ENCODE data around the gene RPL21.

RPL21 gene

GRCh38 chr13:27258637-27259386 lies 7.5 kb downstream of the RPL21 start:
- DNase-seq, result no peak

DNA sequence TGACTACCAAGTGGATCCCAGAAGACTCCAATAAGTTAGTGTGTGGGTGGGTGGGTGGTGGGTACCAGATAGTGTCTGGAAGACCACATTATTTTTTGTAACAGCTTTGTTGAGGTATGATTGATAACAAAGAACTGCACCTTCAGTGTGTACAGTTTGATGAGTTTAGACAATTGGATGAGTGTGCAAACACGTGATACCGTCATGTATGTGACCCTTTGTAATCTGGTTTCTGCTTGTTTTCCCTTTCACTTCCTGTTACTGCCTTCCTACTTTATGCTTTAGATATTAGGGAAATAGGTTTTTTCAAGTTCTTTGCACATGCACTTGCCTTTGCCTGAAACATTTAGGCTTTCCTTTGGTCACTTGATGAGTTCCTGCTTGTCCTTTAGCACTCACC lies 8.5 kb downstream of the RPL21 start:
- peak; percentile 27 for DNase-seq

GRCh38 chr13:27261396-27261795 lies 10.0 kb downstream of the RPL21 start:
- no peak for DNase-seq

GRCh38 chr13:27263438-27263837 lies 12.1 kb downstream of the RPL21 start:
- DNase-seq, result no peak

DNA sequence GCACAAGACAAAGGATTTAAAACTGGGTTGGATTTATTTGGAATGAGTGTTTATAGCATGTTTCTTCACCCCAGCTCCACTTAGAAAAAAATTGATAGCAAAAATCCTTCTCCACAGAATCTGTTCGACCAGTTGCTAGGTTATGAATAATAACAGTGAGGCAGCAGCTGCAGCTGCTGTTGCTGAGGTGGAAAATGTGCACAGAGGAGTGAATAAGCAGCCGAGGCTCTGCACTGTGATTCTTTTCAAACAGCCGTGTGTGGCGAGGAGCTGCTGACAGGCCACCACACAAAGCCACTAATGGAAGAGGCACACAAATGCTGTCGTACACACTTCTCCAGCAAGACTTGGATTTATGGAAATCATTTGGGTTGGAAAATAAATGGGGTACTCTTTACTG lies 12.8 kb downstream of the RPL21 start:
- DNase-seq, result no peak

GRCh38 chr13:27264648-27265047 lies 13.3 kb downstream of the RPL21 start:
- no peak for DNase-seq

DNA sequence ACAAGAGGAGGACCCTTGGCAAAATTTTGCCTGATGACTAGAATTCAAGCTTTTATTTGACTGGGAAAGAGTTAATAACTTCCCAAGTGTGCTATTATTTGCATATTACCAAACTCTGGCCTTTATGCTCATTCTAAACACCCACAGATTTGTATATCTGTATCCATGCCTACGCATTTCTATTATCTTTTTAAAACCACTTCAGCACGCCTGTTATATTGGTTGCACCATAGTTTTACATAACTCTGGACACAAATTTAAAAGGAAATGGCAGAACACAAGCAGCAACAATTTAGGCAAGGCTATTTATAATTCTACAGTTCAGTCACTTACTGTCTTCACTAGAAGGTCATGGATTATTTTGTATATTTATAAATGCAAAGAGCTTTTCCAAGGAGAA lies 15.6 kb downstream of the RPL21 start:
- DNase-seq, result no peak

DNA sequence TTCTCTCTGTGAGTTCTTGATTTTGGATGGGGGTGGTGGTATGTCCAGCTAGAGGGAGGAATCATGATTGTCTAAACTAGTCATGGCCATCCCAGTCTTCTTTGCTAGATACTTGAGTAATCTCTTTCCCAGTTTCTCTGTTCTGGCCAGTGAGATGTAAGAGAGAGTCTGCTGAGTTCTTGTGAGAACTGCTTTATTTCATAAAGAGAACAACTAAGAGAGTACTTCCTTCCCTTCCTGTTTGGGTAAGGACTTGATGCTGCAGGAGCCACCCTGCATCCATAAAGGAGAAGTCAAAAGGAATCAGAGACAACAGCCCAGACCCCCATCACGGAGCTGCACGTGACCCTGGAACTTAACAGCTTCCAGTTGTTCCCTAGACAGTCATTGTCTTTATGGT lies 16.2 kb downstream of the RPL21 start:
- DNase-seq, result no peak

DNA sequence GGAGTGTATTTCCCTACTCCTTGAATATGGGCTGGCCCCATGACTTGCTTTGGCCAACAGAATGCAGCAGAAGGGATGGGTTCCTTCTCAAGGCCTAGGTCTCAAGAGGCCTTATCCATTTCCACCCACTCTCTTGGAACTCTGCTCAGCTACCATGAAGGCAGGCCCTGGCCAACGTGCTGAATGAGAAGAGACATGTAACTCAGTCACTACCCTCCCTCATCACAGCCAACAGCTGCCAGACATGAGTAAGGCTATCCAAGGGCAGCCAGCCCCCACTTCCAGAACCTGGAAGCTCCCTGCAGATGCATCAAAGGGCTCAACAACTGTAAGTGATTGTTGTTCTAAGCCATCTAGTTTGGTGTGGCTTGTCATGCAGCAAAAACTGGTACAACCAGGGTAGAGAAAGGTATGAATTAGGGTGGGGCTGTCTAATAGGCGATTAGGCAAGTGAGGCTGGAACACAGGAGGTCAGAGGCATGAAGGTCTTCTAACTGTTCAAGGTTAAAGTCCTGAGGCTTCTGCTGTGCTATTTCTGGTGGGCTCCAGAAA lies 17.8 kb downstream of the RPL21 start:
- no peak for DNase-seq

GRCh38 chr13:27270594-27271520 lies 19.5 kb downstream of the RPL21 start, which contains the start of gene RASL11A:
Gene RASL11A, plus strand, starts transcription at chr13:27270830. Its CDS starts 115 bp downstream, at chr13:27270945.
- DNase-seq, result peak; percentile 76

DNA sequence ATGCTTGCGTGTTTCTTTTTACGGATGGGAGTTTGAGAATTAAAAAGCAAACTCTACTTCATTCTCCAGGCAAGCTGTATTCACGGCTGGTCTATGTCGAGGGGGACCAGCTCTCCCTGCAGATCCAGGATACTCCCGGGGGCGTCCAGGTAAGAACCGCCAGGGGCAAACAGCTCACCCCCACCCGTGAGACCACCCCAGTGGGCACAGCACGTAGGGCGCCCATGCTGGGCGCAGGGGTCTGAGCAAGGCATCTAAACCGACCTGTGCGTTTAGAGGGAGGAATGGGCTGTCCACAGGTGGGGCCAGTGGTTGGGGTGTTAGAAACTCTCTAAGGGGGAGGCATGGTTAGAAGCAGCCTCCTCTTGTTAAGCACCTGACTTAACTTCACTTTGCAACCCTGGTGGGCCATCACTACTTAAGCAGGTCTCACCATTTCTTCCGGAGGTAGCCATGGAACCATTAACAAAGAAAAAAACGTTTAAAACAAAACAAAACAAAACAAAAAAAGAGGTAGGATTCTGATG lies 20.3 kb downstream of the RPL21 start:
- DNase-seq, result no peak

DNA sequence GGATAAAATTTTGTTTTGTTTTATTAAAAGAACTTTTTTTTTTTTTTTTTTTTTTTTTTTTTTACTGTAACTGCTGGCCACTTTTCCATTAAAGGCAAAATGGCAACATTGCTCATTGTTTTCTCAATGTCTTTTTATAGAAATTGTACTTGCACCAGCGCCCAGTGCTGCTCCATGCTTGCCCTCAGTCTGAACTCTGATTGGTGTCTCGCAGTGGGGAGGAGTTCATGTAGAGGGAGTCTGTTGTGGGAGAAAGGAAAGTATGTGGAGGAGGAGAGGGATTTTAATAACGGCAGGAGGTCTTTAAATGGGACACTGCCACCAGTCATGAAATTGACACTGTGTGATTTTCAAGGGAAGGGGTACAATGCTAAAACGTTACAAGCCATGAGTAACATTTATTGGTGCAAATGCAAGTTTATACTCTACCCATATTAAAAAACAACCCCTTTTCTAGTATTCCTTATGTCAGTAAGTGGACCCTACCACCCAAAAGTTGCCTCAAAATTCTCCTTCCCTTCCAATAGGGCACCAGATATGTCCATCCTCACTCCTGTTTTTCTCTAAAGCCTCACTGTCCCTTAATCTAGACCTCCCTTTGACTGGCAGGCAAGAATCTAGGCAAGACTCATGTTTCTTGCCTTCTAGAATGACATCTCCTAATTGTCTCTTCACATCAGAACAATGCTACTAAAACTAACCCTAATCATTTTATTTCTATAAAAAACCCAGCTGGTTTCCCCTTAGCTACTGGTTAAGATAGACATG lies 22.5 kb downstream of the RPL21 start:
- DNase-seq, result no peak

GRCh38 chr13:27274631-27275030 lies 23.3 kb downstream of the RPL21 start:
- no peak for DNase-seq

DNA sequence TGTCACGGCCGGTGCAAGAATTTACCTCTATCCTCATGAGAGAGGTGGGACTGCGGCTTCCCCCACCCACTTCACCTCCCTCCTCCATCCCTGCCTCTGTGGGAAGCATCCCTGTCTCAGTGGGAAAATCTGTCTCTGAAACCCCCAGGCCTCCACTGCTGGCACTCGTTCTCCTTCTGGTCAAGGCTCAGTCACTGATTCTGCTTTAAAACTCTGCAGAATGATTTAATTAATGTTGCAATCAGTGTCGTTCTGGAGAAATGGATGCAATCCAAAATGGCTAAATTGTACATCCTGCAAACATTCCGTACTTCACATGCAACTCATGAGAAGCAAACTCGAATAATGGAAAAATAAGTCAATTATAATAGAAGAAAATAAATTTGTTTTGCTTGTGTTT lies 24.8 kb downstream of the RPL21 start:
- no peak for DNase-seq

DNA sequence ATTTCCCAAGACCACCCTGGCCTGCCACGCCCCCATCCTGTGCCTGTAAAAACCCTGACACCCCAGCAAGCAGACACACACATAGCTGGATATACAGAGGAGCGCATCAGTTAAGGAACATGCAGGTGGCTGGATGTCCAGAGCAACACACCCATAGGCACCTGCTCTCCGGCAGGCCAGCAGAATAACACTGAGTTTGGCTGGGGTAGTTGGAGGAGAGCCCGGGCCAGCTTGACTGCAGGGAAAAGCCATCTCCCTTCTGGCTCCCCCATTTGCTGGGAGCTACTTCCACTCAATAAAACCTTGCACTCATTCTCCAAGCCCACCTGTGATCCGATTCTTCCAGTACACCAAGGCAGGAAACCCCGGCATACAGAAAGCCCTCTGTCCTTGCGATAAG lies 28.1 kb downstream of the RPL21 start:
- no peak for DNase-seq

GRCh38 chr13:27280009-27280656 lies 28.8 kb downstream of the RPL21 start:
- DNase-seq, result no peak

- DNase-seq, result no peak
These were observed 29.5 kb downstream of the RPL21 start for GRCh38 chr13:27280841-27281240.

- DNase-seq, result no peak
These were observed 30.1 kb downstream of the RPL21 start for GRCh38 chr13:27281420-27281819.

GRCh38 chr13:27283906-27284493 lies 32.6 kb downstream of the RPL21 start:
- peak; percentile 38 for DNase-seq

DNA sequence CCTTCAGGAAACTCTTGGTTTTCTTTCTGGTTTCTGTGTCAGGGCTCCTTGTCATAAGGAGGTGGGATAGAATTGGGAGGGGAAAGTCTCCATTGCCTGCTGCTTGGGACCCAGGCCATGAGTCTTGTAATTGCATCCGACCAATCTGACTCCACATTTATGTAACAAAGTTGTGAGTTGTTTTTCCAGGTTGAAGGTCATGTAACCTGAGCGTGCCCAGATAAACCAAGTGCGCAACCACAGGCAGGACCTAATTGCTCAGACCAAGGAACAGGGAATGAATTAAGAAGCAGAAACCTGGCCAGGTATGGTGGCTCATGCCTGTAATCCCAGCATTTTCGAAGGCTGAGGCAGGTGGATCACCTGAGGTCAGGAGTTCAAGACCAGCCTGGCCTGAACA lies 37.0 kb downstream of the RPL21 start:
- DNase-seq, result no peak

DNA sequence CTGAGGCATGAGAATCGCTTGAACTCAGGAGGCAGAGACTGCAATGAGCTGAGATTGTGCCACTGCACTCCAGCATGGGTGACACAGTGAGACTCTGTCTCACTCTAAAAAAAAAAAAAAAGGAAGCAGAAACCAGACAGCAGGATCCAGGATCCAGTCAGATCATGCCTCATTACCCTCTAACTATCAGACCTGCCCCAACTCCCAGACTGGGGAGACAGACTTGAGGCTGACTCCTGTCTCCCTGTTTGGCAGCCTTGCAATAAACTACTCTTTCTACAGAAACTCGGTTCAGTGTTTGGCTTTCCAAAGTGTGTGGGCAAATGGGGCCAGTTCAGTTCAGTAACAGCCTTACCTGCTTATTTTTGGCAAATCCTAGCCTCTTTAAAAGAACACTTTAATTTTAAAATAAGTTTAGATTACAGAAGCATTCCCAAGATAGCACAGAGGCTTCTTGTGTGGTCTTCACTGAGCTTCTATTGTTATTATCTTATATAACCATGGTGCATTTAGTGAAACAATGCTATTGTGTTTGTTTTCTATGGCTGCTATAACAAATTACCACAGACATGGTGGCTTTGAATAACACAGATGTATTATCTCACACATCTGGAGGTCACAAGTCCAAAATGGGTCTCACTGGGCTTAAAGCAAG lies 37.8 kb downstream of the RPL21 start:
- no peak for DNase-seq
